ENCODE results near the gene HSPA4L. TPM values are rescaled to one million over a fixed set of nuclear protein-coding genes. Genes with fewer than 3 reads are reported as not detected.

HSPA4L gene
- total and polyA plus RNA-seq, 2 donors (not counting 3 experiments of a cell fraction or from before 2014, with no cell fraction given), result 1.3 to 12.4 TPM

GRCh38 chr4:127775843-127776242 is 6.3 kb upstream of the HSPA4L start:
- no peaks in the 10 kb centered on the region for H4K20me1 ChIP-seq (replicated peaks; ENCODE audit: control insufficient read depth, extremely low read depth, insufficient read depth, low read length)
- intact Hi-C loops (cut with micrococcal nuclease) (no loop called here), dilution Hi-C loops (cut with MboI; ENCODE audit: extremely low pct_ligation_motif_present, low sequenced_read_pairs) (no loop called here)
- TF ChIP-seq MAX (IDR thresholded peaks at IDR 0.05; ENCODE audit: insufficient read depth, insufficient read length), result no peak
- TF ChIP-seq GATA2 (IDR thresholded peaks at IDR 0.05; ENCODE audit: insufficient read depth, insufficient read length, low read depth, low read length), result no peak
- no peak for TF ChIP-seq CTCF (IDR thresholded peaks at IDR 0.05; ENCODE audit: extremely low read depth in 1 of 2, insufficient read depth in 1 of 2, low read depth in 1 of 2, low read length in 2 of 2)
- TF ChIP-seq EZH2 (IDR thresholded peaks at IDR 0.05; ENCODE audit: borderline replicate concordance, low read depth, low read length, severe bottlenecking), result no peak
- TF ChIP-seq POLR2A (IDR thresholded peaks at IDR 0.05; ENCODE audit: low read depth, low read length), result no peak
- no peak for TF ChIP-seq MYC (IDR thresholded peaks at IDR 0.05; ENCODE audit: low read depth, low read length)
- no peaks in the 10 kb centered on the region for H3K36me3 ChIP-seq (ENCODE audit: control insufficient read depth in 2 of 2, extremely low read depth in 1 of 2, insufficient read depth in 2 of 2, low read length in 2 of 2)
- no peaks in the 10 kb centered on the region for H3K79me2 ChIP-seq (ENCODE audit: control insufficient read depth, insufficient read depth, low read length)
- CTCF ChIA-PET, result no interaction called here
- POLR2A ChIA-PET, result no interaction called here
- H3K4me3 ChIP-seq (replicated peaks in 1 of 3; ENCODE audit: insufficient read depth in 1 of 3, low read depth in 1 of 3, low read length in 3 of 3), result no peak overlapping the region
- H3K4me1 ChIP-seq (ENCODE audit: control insufficient read depth, extremely low read depth, insufficient read depth, low read length), result no peaks in the 10 kb centered on the region
- FAIRE-seq (no peak), DNase-seq (ENCODE audit: low read depth, low spot score) (no peak)
- H3K9me3 ChIP-seq (replicated peaks; ENCODE audit: control insufficient read depth, insufficient read depth, low read length), result no peaks in the 10 kb centered on the region
- H3K27me3 ChIP-seq (ENCODE audit: control insufficient read depth in 2 of 2, insufficient read depth in 2 of 2, low read length in 2 of 2), result peaks cover 0 to 3% of the 10 kb centered on the region in 2 experiments
- H3K9ac ChIP-seq (replicated peaks; ENCODE audit: extremely low read depth, insufficient read depth, low read length), result no peak overlapping the region
- H3K27ac ChIP-seq (ENCODE audit: insufficient read depth, low read depth, low read length), result no peak overlapping the region
- H3K9me1 ChIP-seq (replicated peaks; ENCODE audit: control insufficient read depth, extremely low read depth, insufficient read depth, low read length), result no peaks in the 10 kb centered on the region
- no peak overlapping the region for H3K4me2 ChIP-seq (ENCODE audit: insufficient read depth, low read length)
- no TSS peak for BruUV-seq (replicated peaks)
- no peak overlapping the region for H2AFZ ChIP-seq (ENCODE audit: low read depth, low read length)

GRCh38 chr4:127776620-127777019 is 5.5 kb upstream of the HSPA4L start:
- Histone ChIP-seq H4K20me1 (replicated peaks; ENCODE audit: control insufficient read depth, extremely low read depth, insufficient read depth, low read length) (no peaks in the 10 kb centered on the region), H3K4me3 (replicated peaks in 1 of 3; ENCODE audit: insufficient read depth in 1 of 3, low read depth in 1 of 3, low read length in 3 of 3) (no peak overlapping the region), H3K4me2 (ENCODE audit: insufficient read depth, low read length) (no peak overlapping the region), H2AFZ (ENCODE audit: low read depth, low read length) (no peak overlapping the region), H3K36me3 (ENCODE audit: control insufficient read depth in 2 of 2, extremely low read depth in 1 of 2, insufficient read depth in 2 of 2, low read length in 2 of 2) (no peaks in the 10 kb centered on the region), H3K4me1 (ENCODE audit: control insufficient read depth, extremely low read depth, insufficient read depth, low read length) (peaks cover 2% of the 10 kb centered on the region), H3K27ac (ENCODE audit: insufficient read depth, low read depth, low read length) (no peak overlapping the region), H3K79me2 (ENCODE audit: control insufficient read depth, insufficient read depth, low read length) (no peaks in the 10 kb centered on the region), H3K9ac (replicated peaks; ENCODE audit: extremely low read depth, insufficient read depth, low read length) (no peak overlapping the region), H3K27me3 (ENCODE audit: control insufficient read depth in 2 of 2, insufficient read depth in 2 of 2, low read length in 2 of 2) (peaks cover 0 to 3% of the 10 kb centered on the region in 2 experiments), H3K9me3 (replicated peaks; ENCODE audit: control insufficient read depth, insufficient read depth, low read length) (no peaks in the 10 kb centered on the region), H3K9me1 (replicated peaks; ENCODE audit: control insufficient read depth, extremely low read depth, insufficient read depth, low read length) (no peaks in the 10 kb centered on the region)
- dilution Hi-C loops (cut with MboI; ENCODE audit: extremely low pct_ligation_motif_present, low sequenced_read_pairs) (no loop called here), intact Hi-C loops (cut with micrococcal nuclease) (no loop called here)
- DNase-seq (ENCODE audit: low read depth, low spot score), result no peak
- CTCF ChIA-PET, result no interaction called here
- FAIRE-seq, result no peak
- no TSS peak for BruUV-seq (replicated peaks)
- POLR2A ChIA-PET, result no interaction called here
- TF ChIP-seq FOS (IDR thresholded peaks at IDR 0.05; ENCODE audit: borderline replicate concordance, insufficient read depth, low read length) (no peak), EZH2 (IDR thresholded peaks at IDR 0.05; ENCODE audit: borderline replicate concordance, low read depth, low read length, severe bottlenecking) (no peak), POLR2A (IDR thresholded peaks at IDR 0.05; ENCODE audit: low read depth, low read length) (no peak), MYC (IDR thresholded peaks at IDR 0.05; ENCODE audit: low read depth, low read length) (no peak), JUN (IDR thresholded peaks at IDR 0.05; ENCODE audit: borderline replicate concordance, insufficient read depth, insufficient read length, low read depth) (no peak), GATA2 (IDR thresholded peaks at IDR 0.05; ENCODE audit: insufficient read depth, insufficient read length, low read depth, low read length) (no peak)

All from endothelial cell of umbilical vein (primary cell).